ENCODE measurements around the gene KMT5C. TPM values are rescaled to one million over a fixed set of nuclear protein-coding genes. Genes with fewer than 3 reads are reported as not detected.

Gene KMT5C
- total and polyA plus RNA-seq, 9 donors, result 13.4 to 34.1 (median 23.2) TPM

DNA sequence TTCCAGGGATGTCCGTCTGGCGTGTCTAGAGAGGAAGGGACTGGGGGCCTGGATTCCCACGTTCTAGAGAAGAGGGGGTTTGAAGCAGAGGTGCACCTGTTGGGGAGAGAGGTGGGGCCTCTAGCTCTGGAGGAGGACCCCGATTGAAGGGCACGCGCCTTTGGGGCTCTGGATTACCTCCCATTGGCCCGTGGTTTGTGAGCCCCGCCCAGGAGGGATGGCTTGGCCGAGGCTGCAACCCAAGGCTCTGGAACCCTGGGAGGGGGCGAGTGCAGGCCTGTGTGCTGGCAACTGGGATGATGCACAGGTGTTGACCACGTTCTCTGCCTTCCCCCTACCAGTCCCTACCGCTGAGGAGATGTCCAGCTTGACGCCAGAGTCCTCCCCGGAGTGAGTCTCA, 34.7 kb upstream of the KMT5C start:
- Histone ChIP-seq H3K9me3 (replicated peaks; ENCODE audit: control insufficient read depth, low read depth, low read length) (no peaks in the 10 kb centered on the region), H3K27ac (ENCODE audit: low read length) (no peak overlapping the region), H3K4me3 (ENCODE audit: low read length) (no peak overlapping the region), H3K36me3 (ENCODE audit: control insufficient read depth, insufficient read depth, low read length) (peaks cover 37% of the 10 kb centered on the region), H3K27me3 (ENCODE audit: control insufficient read depth, insufficient read depth, low read length) (no peaks in the 10 kb centered on the region), H3K4me1 (ENCODE audit: control insufficient read depth, insufficient read depth, low read length) (peaks cover 11% of the 10 kb centered on the region)
- DNase-seq, result no peak
- WGBS (ENCODE audit: insufficient coverage), result 76% methylated on average over 8 of the region's 14 CpGs

DNA sequence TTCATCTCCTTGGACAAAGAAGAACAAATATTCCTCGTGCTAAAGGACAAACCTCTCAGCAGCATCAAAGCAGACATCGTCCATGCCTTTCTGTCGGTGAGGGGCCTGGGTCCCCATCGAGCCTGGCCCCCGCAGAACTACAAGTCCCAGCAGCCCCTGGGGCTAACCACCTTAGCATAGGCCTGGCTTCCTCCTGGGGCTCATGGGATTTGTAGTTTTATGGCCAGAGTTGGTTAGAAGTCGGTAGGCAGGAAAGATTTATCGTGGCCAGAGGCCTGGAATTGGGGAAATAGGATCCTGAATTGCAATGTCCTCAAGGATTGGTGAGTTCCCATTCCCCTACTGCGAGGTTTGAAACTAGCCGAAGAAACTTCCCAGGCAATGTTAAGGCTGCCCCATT, 34.2 kb upstream of the KMT5C start:
- Histone ChIP-seq H3K36me3 (ENCODE audit: control insufficient read depth, insufficient read depth, low read length) (peaks cover 36% of the 10 kb centered on the region), H3K4me3 (ENCODE audit: low read length) (no peak overlapping the region), H3K4me1 (ENCODE audit: control insufficient read depth, insufficient read depth, low read length) (peaks cover 11% of the 10 kb centered on the region), H3K27ac (ENCODE audit: low read length) (no peak overlapping the region), H3K27me3 (ENCODE audit: control insufficient read depth, insufficient read depth, low read length) (no peaks in the 10 kb centered on the region), H3K9me3 (replicated peaks; ENCODE audit: control insufficient read depth, low read depth, low read length) (no peaks in the 10 kb centered on the region)
- WGBS (ENCODE audit: insufficient coverage), result 67% methylated on average over 8 of the region's 9 CpGs
- DNase-seq, result peak; percentile 63

DNA sequence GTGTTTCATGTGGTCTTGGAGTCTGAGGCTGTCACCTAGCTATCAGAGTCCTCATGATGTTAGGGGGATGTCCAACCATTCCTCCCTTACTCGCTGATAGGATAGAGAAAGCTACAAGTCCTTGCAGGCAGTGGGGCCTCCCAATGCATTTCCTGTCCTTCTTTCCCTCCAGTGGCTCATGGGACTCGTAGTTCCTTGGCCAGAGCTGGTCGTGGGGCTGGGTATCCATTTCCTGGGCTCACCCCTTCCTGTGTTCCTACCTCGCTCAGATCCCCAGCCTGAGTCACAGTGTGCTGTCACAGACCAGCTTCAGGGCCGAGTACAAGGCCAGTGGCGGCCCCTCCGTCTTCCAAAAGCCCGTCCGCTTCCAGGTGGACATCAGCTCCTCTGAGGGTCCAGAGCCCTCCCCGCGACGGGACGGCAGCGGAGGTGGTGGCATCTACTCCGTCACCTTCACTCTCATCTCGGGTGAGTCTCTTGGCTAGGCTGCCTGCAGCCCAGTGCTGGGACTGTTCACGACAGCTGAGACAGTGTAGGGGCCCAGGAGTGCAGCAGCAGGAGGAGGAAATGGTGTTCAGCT, 33.6 kb upstream of the KMT5C start:
- Histone ChIP-seq H3K36me3 (ENCODE audit: control insufficient read depth, insufficient read depth, low read length) (peaks cover 36% of the 10 kb centered on the region), H3K4me3 (ENCODE audit: low read length) (no peak overlapping the region), H3K27ac (ENCODE audit: low read length) (no peak overlapping the region), H3K27me3 (ENCODE audit: control insufficient read depth, insufficient read depth, low read length) (no peaks in the 10 kb centered on the region), H3K4me1 (ENCODE audit: control insufficient read depth, insufficient read depth, low read length) (peaks cover 11% of the 10 kb centered on the region), H3K9me3 (replicated peaks; ENCODE audit: control insufficient read depth, low read depth, low read length) (no peaks in the 10 kb centered on the region)
- DNase-seq, result no peak
- WGBS (ENCODE audit: insufficient coverage), result 87% methylated on average over 17 of the region's 17 CpGs

GRCh38 chr19:55306712-55307111, 33.0 kb upstream of the KMT5C start:
- no peak overlapping the region for H3K27ac ChIP-seq (ENCODE audit: low read length)
- no peak for DNase-seq
- peaks cover 36% of the 10 kb centered on the region for H3K36me3 ChIP-seq (ENCODE audit: control insufficient read depth, insufficient read depth, low read length)
- H3K4me3 ChIP-seq (ENCODE audit: low read length), result no peak overlapping the region
- H3K27me3 ChIP-seq (ENCODE audit: control insufficient read depth, insufficient read depth, low read length), result no peaks in the 10 kb centered on the region
- peaks cover 6% of the 10 kb centered on the region for H3K4me1 ChIP-seq (ENCODE audit: control insufficient read depth, insufficient read depth, low read length)
- H3K9me3 ChIP-seq (replicated peaks; ENCODE audit: control insufficient read depth, low read depth, low read length), result no peaks in the 10 kb centered on the region
- no CpG with 5 or more reads among the region's 3 CpGs for WGBS (ENCODE audit: insufficient coverage)

DNA sequence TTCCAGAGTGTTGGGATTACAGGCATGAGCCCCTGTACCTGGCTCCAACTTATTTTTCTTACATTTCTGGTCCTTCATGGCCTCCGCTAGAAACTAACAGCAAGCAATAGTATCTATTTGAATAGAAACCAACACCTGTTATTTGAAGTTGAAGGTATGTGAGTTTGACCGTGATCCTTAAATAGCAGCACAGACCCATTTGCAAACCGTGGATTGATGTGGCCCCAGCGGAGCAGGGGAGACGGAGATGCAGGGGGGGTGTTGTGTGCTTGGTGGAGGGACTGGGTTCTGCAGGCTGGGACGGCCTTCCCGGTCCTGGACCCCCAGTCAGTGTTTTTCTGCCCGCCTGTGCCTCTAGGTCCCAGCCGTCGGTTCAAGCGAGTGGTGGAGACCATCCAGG, 31.4 kb upstream of the KMT5C start:
- Histone ChIP-seq H3K4me3 (ENCODE audit: low read length) (no peak overlapping the region), H3K4me1 (ENCODE audit: control insufficient read depth, insufficient read depth, low read length) (no peaks in the 10 kb centered on the region), H3K36me3 (ENCODE audit: control insufficient read depth, insufficient read depth, low read length) (peaks cover 30% of the 10 kb centered on the region), H3K27ac (ENCODE audit: low read length) (no peak overlapping the region), H3K9me3 (replicated peaks; ENCODE audit: control insufficient read depth, low read depth, low read length) (no peaks in the 10 kb centered on the region), H3K27me3 (ENCODE audit: control insufficient read depth, insufficient read depth, low read length) (no peaks in the 10 kb centered on the region)
- WGBS (ENCODE audit: insufficient coverage), result 88% methylated on average over 6 of the region's 11 CpGs
- DNase-seq, result no peak

- Histone ChIP-seq H3K27me3 (ENCODE audit: control insufficient read depth, insufficient read depth, low read length) (no peaks in the 10 kb centered on the region), H3K4me3 (ENCODE audit: low read length) (no peak overlapping the region), H3K9me3 (replicated peaks; ENCODE audit: control insufficient read depth, low read depth, low read length) (no peaks in the 10 kb centered on the region), H3K27ac (ENCODE audit: low read length) (no peak overlapping the region), H3K36me3 (ENCODE audit: control insufficient read depth, insufficient read depth, low read length) (peaks cover 24% of the 10 kb centered on the region), H3K4me1 (ENCODE audit: control insufficient read depth, insufficient read depth, low read length) (no peaks in the 10 kb centered on the region)
- DNase-seq, result no peak
- 81% methylated on average over 5 of the region's 5 CpGs for WGBS (ENCODE audit: insufficient coverage)
Measured at GRCh38 chr19:55309448-55309847, 30.2 kb upstream of the KMT5C start.

DNA sequence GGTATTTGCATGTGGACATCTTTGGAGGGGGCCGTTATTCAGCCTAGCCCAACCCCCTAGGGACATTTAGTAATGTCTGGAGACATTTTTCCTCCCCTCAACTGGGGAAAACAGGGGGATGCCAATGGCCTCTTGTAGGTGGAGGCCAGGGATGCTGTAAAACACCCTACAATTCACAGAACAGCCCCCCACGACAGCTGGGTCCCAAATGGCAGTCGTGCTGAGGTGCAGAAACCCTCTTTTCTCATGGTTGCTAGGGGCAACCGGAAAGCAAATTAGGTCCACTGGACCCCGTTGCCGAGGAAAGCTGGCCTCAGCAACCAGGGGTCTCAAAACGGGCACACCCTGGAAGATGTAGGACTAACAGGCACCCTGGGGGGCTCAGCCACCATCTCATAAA, 29.2 kb upstream of the KMT5C start:
- 57% methylated on average over 5 of the region's 7 CpGs for WGBS (ENCODE audit: insufficient coverage)
- Histone ChIP-seq H3K27me3 (ENCODE audit: control insufficient read depth, insufficient read depth, low read length) (no peaks in the 10 kb centered on the region), H3K9me3 (replicated peaks; ENCODE audit: control insufficient read depth, low read depth, low read length) (no peaks in the 10 kb centered on the region), H3K4me3 (ENCODE audit: low read length) (no peak overlapping the region), H3K4me1 (ENCODE audit: control insufficient read depth, insufficient read depth, low read length) (no peaks in the 10 kb centered on the region), H3K36me3 (ENCODE audit: control insufficient read depth, insufficient read depth, low read length) (peaks cover 19% of the 10 kb centered on the region), H3K27ac (ENCODE audit: low read length) (no peak overlapping the region)
- no peak for DNase-seq

DNA sequence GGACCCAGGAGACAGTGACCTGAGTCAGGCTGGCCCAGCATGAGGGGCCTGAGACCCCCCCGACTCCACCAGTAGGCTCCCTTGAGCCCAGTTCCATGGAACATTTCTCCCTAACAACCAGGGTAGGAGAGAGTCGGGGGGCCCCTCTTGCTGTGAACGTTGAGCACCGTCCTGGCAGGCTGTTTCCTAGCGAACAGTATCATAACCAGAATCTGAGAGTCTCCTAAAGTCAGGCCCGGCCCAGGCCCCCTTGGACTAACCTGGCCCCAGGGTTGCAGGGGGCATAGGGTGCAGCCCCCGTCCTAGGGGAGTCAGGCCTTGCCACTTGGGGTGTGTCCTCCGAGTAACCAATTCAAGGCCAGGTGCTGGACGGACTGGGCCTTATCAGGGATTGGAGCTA, 28.3 kb upstream of the KMT5C start:
- WGBS (ENCODE audit: insufficient coverage), result 83% methylated on average over 8 of the region's 9 CpGs
- H3K36me3 ChIP-seq (ENCODE audit: control insufficient read depth, insufficient read depth, low read length), result peaks cover 13% of the 10 kb centered on the region
- no peaks in the 10 kb centered on the region for H3K27me3 ChIP-seq (ENCODE audit: control insufficient read depth, insufficient read depth, low read length)
- no peak for DNase-seq
- H3K4me3 ChIP-seq (ENCODE audit: low read length), result no peak overlapping the region
- H3K9me3 ChIP-seq (replicated peaks; ENCODE audit: control insufficient read depth, low read depth, low read length), result no peaks in the 10 kb centered on the region
- H3K27ac ChIP-seq (ENCODE audit: low read length), result no peak overlapping the region
- H3K4me1 ChIP-seq (ENCODE audit: control insufficient read depth, insufficient read depth, low read length), result no peaks in the 10 kb centered on the region

- DNase-seq, result no peak
- H3K27me3 ChIP-seq (ENCODE audit: control insufficient read depth, insufficient read depth, low read length), result no peaks in the 10 kb centered on the region
- H3K27ac ChIP-seq (ENCODE audit: low read length), result no peak overlapping the region
- H3K9me3 ChIP-seq (replicated peaks; ENCODE audit: control insufficient read depth, low read depth, low read length), result no peaks in the 10 kb centered on the region
- no peak overlapping the region for H3K4me3 ChIP-seq (ENCODE audit: low read length)
- 85% methylated on average over 10 of the region's 18 CpGs for WGBS (ENCODE audit: insufficient coverage)
- peaks cover 9% of the 10 kb centered on the region for H3K36me3 ChIP-seq (ENCODE audit: control insufficient read depth, insufficient read depth, low read length)
- no peaks in the 10 kb centered on the region for H3K4me1 ChIP-seq (ENCODE audit: control insufficient read depth, insufficient read depth, low read length)
Measured at GRCh38 chr19:55311797-55312196, 27.9 kb upstream of the KMT5C start.

DNA sequence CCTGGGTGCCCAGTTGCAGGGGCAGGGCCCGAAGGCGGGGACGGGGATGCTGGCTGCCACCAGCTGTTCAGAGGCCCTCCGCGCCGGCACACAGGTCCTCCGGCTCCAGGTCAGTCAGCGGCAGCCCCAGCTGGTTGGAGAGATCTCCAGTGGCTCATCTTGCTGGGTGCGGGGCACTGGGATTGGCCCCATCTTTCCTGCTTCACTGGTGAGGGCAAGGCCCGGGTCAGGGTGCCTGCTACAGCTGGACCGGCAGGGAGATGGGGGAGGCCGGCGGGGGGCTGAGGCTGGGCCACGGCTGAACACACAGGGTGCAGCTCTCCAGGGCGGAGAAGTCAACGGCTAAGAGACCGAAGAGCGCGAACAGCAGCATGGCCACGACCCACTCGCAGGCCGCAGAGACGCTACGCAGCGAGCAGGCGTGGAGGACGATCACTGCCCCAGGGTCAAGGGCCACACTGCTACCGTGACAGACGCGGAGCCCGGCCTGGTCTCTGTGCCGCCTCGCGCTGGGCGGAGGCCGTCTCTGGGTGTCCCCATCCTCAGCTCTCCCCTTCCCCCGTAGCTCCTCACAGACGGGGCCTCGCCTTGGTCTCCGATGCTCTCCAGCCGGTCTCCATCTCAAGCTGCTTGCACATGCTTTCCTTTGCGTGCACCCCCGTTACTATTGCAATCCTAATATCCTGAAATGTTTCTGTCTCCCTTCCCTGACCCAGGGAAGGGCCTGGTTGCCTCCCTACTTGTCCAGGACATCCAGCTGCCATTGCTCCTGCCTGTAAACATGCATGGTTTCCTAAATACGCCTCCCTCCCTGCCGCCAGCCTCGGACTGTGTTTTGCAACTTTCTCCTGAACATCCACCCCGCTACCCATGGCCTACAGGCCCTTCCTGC, 26.8 kb upstream of the KMT5C start:
- Histone ChIP-seq H3K27ac (ENCODE audit: low read length) (no peak overlapping the region), H3K4me3 (ENCODE audit: low read length) (no peak overlapping the region), H3K4me1 (ENCODE audit: control insufficient read depth, insufficient read depth, low read length) (no peaks in the 10 kb centered on the region), H3K27me3 (ENCODE audit: control insufficient read depth, insufficient read depth, low read length) (no peaks in the 10 kb centered on the region), H3K9me3 (replicated peaks; ENCODE audit: control insufficient read depth, low read depth, low read length) (no peaks in the 10 kb centered on the region), H3K36me3 (ENCODE audit: control insufficient read depth, insufficient read depth, low read length) (peaks cover 7% of the 10 kb centered on the region)
- 80% methylated on average over 47 of the region's 47 CpGs for WGBS (ENCODE audit: insufficient coverage)
- DNase-seq, result no peak

Data from muscle of leg (tissue), 11 donors.